IMR-90 (cell line): ENCODE results near the gene SNRPD3.

Experiments used
- CEBPB ChIP-seq: IDR thresholded peaks from 2 replicates; pipeline ENCODE4 v1.6.1; 2012; ENCODE audit warnings: low read depth, low read length, improper control_type of control experiment
- CHD1 ChIP-seq: IDR thresholded peaks from 2 replicates; pipeline ENCODE4 v1.6.1; 2012; ENCODE audit warnings: low read depth, low read length, improper control_type of control experiment
- CTCF ChIP-seq: conservative IDR thresholded peaks from 2 replicates; pipeline ENCODE4 v1.5.1; 2012; ENCODE audit warnings: mild to moderate bottlenecking, low read depth, low read length, improper control_type of control experiment
- MXI1 ChIP-seq: IDR thresholded peaks from 2 replicates; pipeline ENCODE4 v1.6.1; 2012; ENCODE audit warnings: low read depth, mild to moderate bottlenecking, low read length, moderate library complexity, borderline replicate concordance
- POLR2A ChIP-seq: IDR thresholded peaks from 2 replicates; pipeline ENCODE4 v1.6.1; 2012; ENCODE audit warnings: mild to moderate bottlenecking, low read depth, low read length
- RCOR1 ChIP-seq: IDR thresholded peaks from 2 replicates; pipeline ENCODE4 v1.6.1; 2012; ENCODE audit warnings: mild to moderate bottlenecking, low read length, improper control_type of control experiment; ENCODE audit not compliant: insufficient replicate concordance
- RFX5 ChIP-seq: IDR thresholded peaks from 2 replicates; pipeline ENCODE4 v1.8.0; 2012; ENCODE audit warnings: low read depth, mild to moderate bottlenecking, low read length, moderate library complexity
- SMC3 ChIP-seq: fragments of 150-350 bp; IDR thresholded peaks from 2 replicates; pipeline ENCODE4 v1.6.1; 2016; ENCODE audit warnings: low read depth, mild to moderate bottlenecking, antibody characterized with exemption, low read length, moderate library complexity
- USF2 ChIP-seq: fragments of 150-350 bp; IDR thresholded peaks from 2 replicates; pipeline ENCODE4 v1.6.1; 2017; ENCODE audit warnings: mild to moderate bottlenecking, antibody characterized with exemption, low read length, low read depth

- peak; percentile 52 for TF ChIP-seq CTCF
- TF ChIP-seq CHD1: no peak
- TF ChIP-seq RFX5: no peak
- TF ChIP-seq USF2: no peak
- no peak for TF ChIP-seq POLR2A
- no peak for TF ChIP-seq CEBPB
- peak; percentile 41; the same call in 1 of the 2 replicates for TF ChIP-seq SMC3
- TF ChIP-seq RCOR1: no peak
- TF ChIP-seq MXI1: no peak
These were observed 34.0 kb upstream of the SNRPD3 start for GRCh38 chr22:24521791-24522245.
